ENCODE results near the gene DHDDS. TPM values are rescaled to one million over a fixed set of nuclear protein-coding genes. Genes with fewer than 3 reads are reported as not detected.
A peak's percentile ranks its signal among the peaks of the same experiment; 100 is the strongest.

DHDDS gene
- total and polyA plus RNA-seq, 2 donors from 2014 or later: 41.8 to 53.4 TPM

- Histone ChIP-seq H3K27ac (ENCODE audit: low read depth in 2 of 2, low read length in 2 of 2) (no peak overlapping the region), H3K9ac (ENCODE audit: low read length in 3 of 3) (no peak overlapping the region)
Measured at GRCh38 chr1:26470878-26471497, 38.9 kb downstream of the DHDDS start.

GRCh38 chr1:26471498-26472319 is 39.6 kb downstream of the DHDDS start:
- peak overlapping the region; percentile 99 for H3K27ac ChIP-seq (ENCODE audit: low read depth in 2 of 2, low read length in 2 of 2)
- TF ChIP-seq CTCF (IDR thresholded peaks at IDR 0.05; ENCODE audit: borderline replicate concordance, extremely low read depth, insufficient read depth): no peak
- intact Hi-C loops (cut with DNase I): no loop called here

More at GRCh38 chr1:26470878-26471497, 38.9 kb downstream of the DHDDS start:
- Histone ChIP-seq H3K36me3 (ENCODE audit: control insufficient read depth in 2 of 3, insufficient read depth in 3 of 3, low read length in 3 of 3) (peaks cover 7 to 41% (median 12%) of the 10 kb centered on the region in 3 donors), H3K4me3 (ENCODE audit: low read length in 3 of 3) (peak overlapping the region in 2 of 3 donors; percentile 4 to 90), H3K4me1 (ENCODE audit: control insufficient read depth in 2 of 3, insufficient read depth in 2 of 3, low read depth in 1 of 3, low read length in 3 of 3) (peaks cover 3 to 25% (median 10%) of the 10 kb centered on the region in 3 donors), H3K9me3 (ENCODE audit: control insufficient read depth in 2 of 3, insufficient read depth in 1 of 3, low read length in 3 of 3) (no peaks in the 10 kb centered on the region), H3K27me3 (ENCODE audit: control insufficient read depth, insufficient read depth, low read length) (no peaks in the 10 kb centered on the region)
- FAIRE-seq (no peak), DNase-seq (no peak)
- TF ChIP-seq CTCF (IDR thresholded peaks at IDR 0.05; ENCODE audit: borderline replicate concordance, extremely low read depth, insufficient read depth): no peak
- intact Hi-C loops (cut with DNase I): no loop called here

GRCh38 chr1:26472320-26472900 is 40.3 kb downstream of the DHDDS start, which contains the start of gene HMGN2:
TSS of gene HMGN2 (plus strand) at chr1:26472440. CDS start at chr1:26472613, 173 bp downstream.
- Histone ChIP-seq H3K36me3 (ENCODE audit: control insufficient read depth in 2 of 3, insufficient read depth in 3 of 3, low read length in 3 of 3) (peaks cover 11 to 40% (median 12%) of the 10 kb centered on the region in 3 donors), H3K4me1 (ENCODE audit: control insufficient read depth in 2 of 3, insufficient read depth in 2 of 3, low read depth in 1 of 3, low read length in 3 of 3) (peaks cover 3 to 25% (median 10%) of the 10 kb centered on the region in 3 donors), H3K9ac (ENCODE audit: low read length in 3 of 3) (peak within 1 kb of the TSS; percentile 60 to 85 (median 72)), H3K4me3 (ENCODE audit: low read length in 3 of 3) (peak within 1 kb of the TSS; percentile 88 to 95 (median 90)), H3K9me3 (ENCODE audit: control insufficient read depth in 2 of 3, insufficient read depth in 1 of 3, low read length in 3 of 3) (no peaks in the 10 kb centered on the region), H3K27ac (ENCODE audit: low read depth in 2 of 2, low read length in 2 of 2) (peak within 1 kb of the TSS; percentile 99), H3K27me3 (ENCODE audit: control insufficient read depth, insufficient read depth, low read length) (no peaks in the 10 kb centered on the region)
- TF ChIP-seq CTCF (IDR thresholded peaks at IDR 0.05; ENCODE audit: borderline replicate concordance, extremely low read depth, insufficient read depth): no peak
- no peak for FAIRE-seq
- peak; percentile 95 to 98 (median 96) for DNase-seq
- intact Hi-C loops (cut with DNase I): no loop called here

More at GRCh38 chr1:26471498-26472319, 39.6 kb downstream of the DHDDS start:
- Histone ChIP-seq H3K36me3 (ENCODE audit: control insufficient read depth in 2 of 3, insufficient read depth in 3 of 3, low read length in 3 of 3) (peaks cover 11 to 41% (median 13%) of the 10 kb centered on the region in 3 donors), H3K9ac (ENCODE audit: low read length in 3 of 3) (peak overlapping the region in 1 of 3 donors; percentile 38), H3K9me3 (ENCODE audit: control insufficient read depth in 2 of 3, insufficient read depth in 1 of 3, low read length in 3 of 3) (no peaks in the 10 kb centered on the region), H3K4me3 (ENCODE audit: low read length in 3 of 3) (peak overlapping the region; percentile 56 to 90 (median 62)), H3K4me1 (ENCODE audit: control insufficient read depth in 2 of 3, insufficient read depth in 2 of 3, low read depth in 1 of 3, low read length in 3 of 3) (peaks cover 3 to 25% (median 10%) of the 10 kb centered on the region in 3 donors), H3K27me3 (ENCODE audit: control insufficient read depth, insufficient read depth, low read length) (no peaks in the 10 kb centered on the region)
- DNase-seq (peak in 4 of 5 donors; percentile 84 to 93 (median 90)), FAIRE-seq (no peak)
